ENCODE measurements around the gene CHKB. TPM values are rescaled to one million over a fixed set of nuclear protein-coding genes. Genes with fewer than 3 reads are reported as not detected.
"Not testable (repeated sequence)": the region's sequence is repeated elsewhere in the genome, so short reads cannot be mapped to it uniquely, and the experiment has no call there.

The CHKB gene
- 39.3 TPM for polyA plus RNA-seq (2013, experiment 1 of 2; ENCODE audit: insufficient read length)
- polyA plus RNA-seq (2013, experiment 2 of 2; ENCODE audit: insufficient read length): 36.8 TPM

- DNase-seq: peak; percentile 97
Measured at GRCh38 chr22:50582493-50583293, at the start of gene CHKB. Gene CHKB (minus strand): TSS chr22:50582849. CDS start chr22:50582781, 68 bp downstream.

GRCh38 chr22:50630376-50630775 lies 47.7 kb upstream of the CHKB start:
- no peak for DNase-seq

- no peak for DNase-seq
Measured at GRCh38 chr22:50628543-50629134, 46.0 kb upstream of the CHKB start.

- DNase-seq: peak; percentile 83
Measured at GRCh38 chr22:50627642-50628542, 45.2 kb upstream of the CHKB start, which contains the start of gene ARSA. Gene ARSA (minus strand): TSS chr22:50628152. CDS start chr22:50627779, 373 bp downstream.

GRCh38 chr22:50626850-50627641 lies 44.4 kb upstream of the CHKB start:
- DNase-seq: no peak

- no peak for DNase-seq
Measured at GRCh38 chr22:50626314-50626849, 43.7 kb upstream of the CHKB start.

- DNase-seq: no peak
Measured at GRCh38 chr22:50625568-50626313, 43.1 kb upstream of the CHKB start.

- no peak for DNase-seq
Measured at GRCh38 chr22:50625131-50625567, 42.5 kb upstream of the CHKB start.

GRCh38 chr22:50624347-50625130 lies 41.9 kb upstream of the CHKB start:
- no peak for DNase-seq

- no peak for DNase-seq
Measured at GRCh38 chr22:50622723-50623327, 40.2 kb upstream of the CHKB start.

GRCh38 chr22:50621948-50622722 lies 39.5 kb upstream of the CHKB start:
- DNase-seq: no peak

- DNase-seq: no peak
Measured at GRCh38 chr22:50621356-50621880, 38.8 kb upstream of the CHKB start.

GRCh38 chr22:50620593-50621355 lies 38.1 kb upstream of the CHKB start:
- no peak for DNase-seq

- DNase-seq: not testable (repeated sequence)
Measured at GRCh38 chr22:50614296-50614695, 31.6 kb upstream of the CHKB start.

GRCh38 chr22:50613291-50613981 lies 30.8 kb upstream of the CHKB start:
- DNase-seq: no peak

GRCh38 chr22:50612528-50613221 lies 30.0 kb upstream of the CHKB start:
- DNase-seq: no peak

All from fibroblast of skin of abdomen (primary cell).